HepG2 (cell line): ENCODE data around the gene UBXN1. TPM values are rescaled to one million over a fixed set of nuclear protein-coding genes. Genes with fewer than 3 reads are reported as not detected.
A peak's percentile ranks its signal among the peaks of the same experiment; 100 is the strongest.

Experiments
- EEA1 ChIP-seq: sonication (generic); formaldehyde crosslinking; IDR thresholded peaks from 2 replicates; pipeline ENCODE4 v1.5.1; 2020; ENCODE audit warnings: mild to moderate bottlenecking, missing genetic modification reagents, borderline replicate concordance
- FOXP4 ChIP-seq: sonication (generic); formaldehyde crosslinking; IDR thresholded peaks from 2 replicates; pipeline ENCODE4 v1.4.0; 2020; ENCODE audit warnings: missing genetic modification reagents
- GATAD1 ChIP-seq: IDR thresholded peaks from 2 replicates; pipeline ENCODE4 v1.6.1; 2016; ENCODE audit warnings: missing genetic modification reagents, missing compliant biosample characterization
- HOXD1 ChIP-seq: sonication (generic); formaldehyde crosslinking; IDR thresholded peaks from 2 replicates; pipeline ENCODE4 v1.5.0; 2020; ENCODE audit warnings: missing genetic modification reagents
- KDM2A ChIP-seq: sonication (generic); formaldehyde crosslinking; IDR thresholded peaks from 2 replicates; pipeline ENCODE4 v1.4.0; 2020; ENCODE audit warnings: low read depth, missing genetic modification reagents, borderline replicate concordance
- KLF15 ChIP-seq: sonication (generic); formaldehyde crosslinking; IDR thresholded peaks from 2 replicates; pipeline ENCODE4 v1.8.1; 2023; ENCODE audit warnings: borderline replicate concordance, mild to moderate bottlenecking, inconsistent platforms, missing genetic modification reagents, mixed read lengths
- MXD1 ChIP-seq: sonication (generic); formaldehyde crosslinking; IDR thresholded peaks from 2 replicates; pipeline ENCODE4 v1.4.0; 2020; ENCODE audit warnings: mild to moderate bottlenecking, missing genetic modification reagents
- MXD4 ChIP-seq: IDR thresholded peaks from 2 replicates; pipeline ENCODE4 v1.6.1; 2016; ENCODE audit warnings: mild to moderate bottlenecking, missing biosample characterization, missing genetic modification reagents
- POGZ ChIP-seq: sonication (generic); formaldehyde crosslinking; IDR thresholded peaks from 2 replicates; pipeline ENCODE4 v1.4.0; 2020; ENCODE audit warnings: mild to moderate bottlenecking, missing genetic modification reagents
- REPIN1 ChIP-seq: sonication (generic); formaldehyde crosslinking; IDR thresholded peaks from 2 replicates; pipeline ENCODE4 v1.8.0; 2022; ENCODE audit warnings: missing genetic modification reagents, low read depth, mild to moderate bottlenecking, borderline replicate concordance
- TFDP1 ChIP-seq: IDR thresholded peaks from 2 replicates; pipeline ENCODE4 v1.6.1; 2016; ENCODE audit warnings: missing compliant biosample characterization, missing genetic modification reagents, borderline replicate concordance
- YEATS2 ChIP-seq: sonication (generic); formaldehyde crosslinking; IDR thresholded peaks from 2 replicates; pipeline ENCODE4 v1.4.0; 2020; ENCODE audit warnings: missing genetic modification reagents, borderline replicate concordance
- ZBTB25 ChIP-seq: IDR thresholded peaks from 2 replicates; pipeline ENCODE4 v1.6.1; 2018; ENCODE audit warnings: missing genetic modification reagents
- ZNF678 ChIP-seq: sonication (generic); formaldehyde crosslinking; IDR thresholded peaks from 2 replicates; pipeline ENCODE4 v1.4.0; 2020; ENCODE audit warnings: mild to moderate bottlenecking, missing genetic modification reagents
- ZNF776 ChIP-seq: sonication (generic); formaldehyde crosslinking; IDR thresholded peaks from 2 replicates; pipeline ENCODE4 v1.4.0; 2020; ENCODE audit warnings: mild to moderate bottlenecking, missing genetic modification reagents
- polyA plus RNA-seq, 8 experiments: library from polyadenylated mRNA; depleted of rRNA in 3 of 8; stranded (reverse) in 7 of 8; unstranded in 1 of 8; fragments of >200 nt; fragmentation: Illumina TruSeq in 4 of 8; extraction: Trizol in 4 of 8; gene quantifications; 2 replicates each; pipeline versions ENCODE4 v1.2.1 to v1.2.3, GENCODE V29; 2011 to 2016; ENCODE audit warnings: low read depth in 4 of 8, missing spikeins in 1 of 8, mixed read lengths in 1 of 8; ENCODE audit not compliant: insufficient read depth in 1 of 8
- total RNA-seq, 5 experiments: library from RNA; depleted of rRNA; stranded (reverse); fragments of >200 nt; fragmentation: Illumina TruSeq; extraction: Trizol; gene quantifications; 2 replicates each; pipeline ENCODE4 v1.2.3, GENCODE V29; 2016; ENCODE audit warnings: low read depth in 1 of 5
- TF ChIP-seq, protein P1 (sequence below): sonication (generic); formaldehyde crosslinking; IDR thresholded peaks from 2 replicates; pipeline ENCODE4 v1.4.0; 2020; ENCODE audit warnings: missing genetic modification reagents, borderline replicate concordance
- TF ChIP-seq, protein P2 (sequence below): sonication (generic); formaldehyde crosslinking; IDR thresholded peaks from 2 replicates; pipeline ENCODE4 v1.4.0; 2020; ENCODE audit warnings: missing genetic modification reagents

Gene UBXN1
- total and polyA plus RNA-seq, 2 of the 13 experiments (the other 11 are each of a cell fraction or from before 2014, with no cell fraction given), result 47.5 to 52.4 TPM

DNA sequence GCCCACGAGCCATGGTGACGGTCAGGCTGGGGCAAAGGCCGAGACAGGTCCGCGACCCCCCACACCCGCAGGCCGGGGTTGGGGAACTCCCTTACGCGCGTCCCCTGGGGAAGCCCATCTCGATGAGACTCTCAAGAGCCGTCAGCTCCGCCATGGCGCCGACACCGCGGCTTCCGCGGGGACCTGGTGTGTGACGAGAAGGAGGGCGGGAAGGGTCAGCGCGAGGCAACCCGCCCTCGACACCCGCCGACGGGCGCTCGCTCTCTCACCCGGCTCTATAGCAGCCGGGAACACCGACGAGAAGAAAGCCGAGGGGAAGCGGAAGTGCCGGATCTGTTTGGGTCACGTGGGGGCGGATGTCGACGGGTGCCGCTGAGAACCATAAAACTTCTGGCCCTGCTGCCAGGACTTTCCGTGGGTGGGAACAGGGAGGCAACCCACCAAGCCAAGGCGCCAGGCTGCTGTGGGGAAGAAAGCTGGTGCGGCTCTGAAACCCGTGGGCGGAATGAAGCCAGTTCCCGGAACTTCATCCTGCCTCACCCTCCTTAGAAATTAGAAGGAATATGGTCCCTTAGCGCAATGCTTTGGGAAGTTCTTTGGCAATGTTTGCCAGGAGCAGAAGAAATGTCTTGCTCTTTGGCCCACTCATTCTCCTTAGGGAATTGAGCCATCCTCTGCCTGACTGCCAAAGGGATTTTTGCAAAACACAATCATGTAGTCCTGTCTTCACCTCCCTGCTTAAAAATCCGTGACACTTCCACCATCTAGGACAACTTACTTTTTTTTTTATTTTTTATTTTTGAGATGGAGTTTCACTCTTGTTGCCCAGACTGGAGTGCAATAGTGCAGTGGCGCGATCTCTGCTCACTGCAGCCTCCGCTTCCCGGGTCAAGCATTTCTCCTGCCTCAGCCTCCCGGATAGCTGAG is at the start of gene UBXN1 (continued):
- TF ChIP-seq ZNF678 (CRISPR knock-in tag), result peak; percentile 22; the same call in 1 of the 2 replicates
- peak; percentile 42; the same call in 1 of the 2 replicates for TF ChIP-seq MXD4 (CRISPR knock-in tag)
- TF ChIP-seq, protein P1, sequence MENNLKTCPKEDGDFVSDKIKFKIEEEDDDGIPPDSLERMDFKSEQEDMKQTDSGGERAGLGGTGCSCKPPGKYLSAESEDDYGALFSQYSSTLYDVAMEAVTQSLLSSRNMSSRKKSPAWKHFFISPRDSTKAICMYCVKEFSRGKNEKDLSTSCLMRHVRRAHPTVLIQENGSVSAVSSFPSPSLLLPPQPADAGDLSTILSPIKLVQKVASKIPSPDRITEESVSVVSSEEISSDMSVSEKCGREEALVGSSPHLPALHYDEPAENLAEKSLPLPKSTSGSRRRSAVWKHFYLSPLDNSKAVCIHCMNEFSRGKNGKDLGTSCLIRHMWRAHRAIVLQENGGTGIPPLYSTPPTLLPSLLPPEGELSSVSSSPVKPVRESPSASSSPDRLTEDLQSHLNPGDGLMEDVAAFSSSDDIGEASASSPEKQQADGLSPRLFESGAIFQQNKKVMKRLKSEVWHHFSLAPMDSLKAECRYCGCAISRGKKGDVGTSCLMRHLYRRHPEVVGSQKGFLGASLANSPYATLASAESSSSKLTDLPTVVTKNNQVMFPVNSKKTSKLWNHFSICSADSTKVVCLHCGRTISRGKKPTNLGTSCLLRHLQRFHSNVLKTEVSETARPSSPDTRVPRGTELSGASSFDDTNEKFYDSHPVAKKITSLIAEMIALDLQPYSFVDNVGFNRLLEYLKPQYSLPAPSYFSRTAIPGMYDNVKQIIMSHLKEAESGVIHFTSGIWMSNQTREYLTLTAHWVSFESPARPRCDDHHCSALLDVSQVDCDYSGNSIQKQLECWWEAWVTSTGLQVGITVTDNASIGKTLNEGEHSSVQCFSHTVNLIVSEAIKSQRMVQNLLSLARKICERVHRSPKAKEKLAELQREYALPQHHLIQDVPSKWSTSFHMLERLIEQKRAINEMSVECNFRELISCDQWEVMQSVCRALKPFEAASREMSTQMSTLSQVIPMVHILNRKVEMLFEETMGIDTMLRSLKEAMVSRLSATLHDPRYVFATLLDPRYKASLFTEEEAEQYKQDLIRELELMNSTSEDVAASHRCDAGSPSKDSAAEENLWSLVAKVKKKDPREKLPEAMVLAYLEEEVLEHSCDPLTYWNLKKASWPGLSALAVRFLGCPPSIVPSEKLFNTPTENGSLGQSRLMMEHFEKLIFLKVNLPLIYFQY, result peak; percentile 40; the same call in 1 of the 2 replicates
- TF ChIP-seq FOXP4 (CRISPR knock-in tag), result 0 out of 2 replicates have a peak, but pooled peaks have one; percentile 19
- peak; percentile 50; the same call in 1 of the 2 replicates for TF ChIP-seq TFDP1 (CRISPR knock-in tag)
- peak; percentile 82; the same call in 1 of the 2 replicates for TF ChIP-seq ZNF776 (CRISPR knock-in tag)
- 0 out of 2 replicates have a peak, but pooled peaks have one; percentile 39 for TF ChIP-seq ZBTB25 (CRISPR knock-in tag)
- peak; percentile 85 for TF ChIP-seq KDM2A (CRISPR knock-in tag)
- TF ChIP-seq KLF15 (CRISPR knock-in tag), result no peak
- peak; percentile 98 for TF ChIP-seq GATAD1 (CRISPR knock-in tag)
- peak; percentile 97 for TF ChIP-seq YEATS2
- peak; percentile 85; the same call in 1 of the 2 replicates for TF ChIP-seq REPIN1 (CRISPR knock-in tag)
- no peak for TF ChIP-seq HOXD1 (CRISPR knock-in tag)
- TF ChIP-seq EEA1 (CRISPR knock-in tag), result no peak
- TF ChIP-seq, protein P2, sequence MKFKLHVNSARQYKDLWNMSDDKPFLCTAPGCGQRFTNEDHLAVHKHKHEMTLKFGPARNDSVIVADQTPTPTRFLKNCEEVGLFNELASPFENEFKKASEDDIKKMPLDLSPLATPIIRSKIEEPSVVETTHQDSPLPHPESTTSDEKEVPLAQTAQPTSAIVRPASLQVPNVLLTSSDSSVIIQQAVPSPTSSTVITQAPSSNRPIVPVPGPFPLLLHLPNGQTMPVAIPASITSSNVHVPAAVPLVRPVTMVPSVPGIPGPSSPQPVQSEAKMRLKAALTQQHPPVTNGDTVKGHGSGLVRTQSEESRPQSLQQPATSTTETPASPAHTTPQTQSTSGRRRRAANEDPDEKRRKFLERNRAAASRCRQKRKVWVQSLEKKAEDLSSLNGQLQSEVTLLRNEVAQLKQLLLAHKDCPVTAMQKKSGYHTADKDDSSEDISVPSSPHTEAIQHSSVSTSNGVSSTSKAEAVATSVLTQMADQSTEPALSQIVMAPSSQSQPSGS (CRISPR knock-in tag), result peak; percentile 71
- TF ChIP-seq POGZ (CRISPR knock-in tag), result peak; percentile 65; the same call in 1 of the 2 replicates
- peak; percentile 81 for TF ChIP-seq MXD1
